HG02588 (cell line): ENCODE data around the gene F8A1.
"Not testable (repeated sequence)": the region's sequence is repeated elsewhere in the genome, so short reads cannot be mapped to it uniquely, and the experiment has no call there.

Source experiments
- ATAC-seq: cut with Tn5 transposase; IDR thresholded peaks from one replicate; pipeline ENCODE4 v1.9.1; 2021; ENCODE audit warnings: mild to moderate bottlenecking, moderate library complexity; ENCODE audit not compliant: unreplicated experiment

F8A1 gene

DNA sequence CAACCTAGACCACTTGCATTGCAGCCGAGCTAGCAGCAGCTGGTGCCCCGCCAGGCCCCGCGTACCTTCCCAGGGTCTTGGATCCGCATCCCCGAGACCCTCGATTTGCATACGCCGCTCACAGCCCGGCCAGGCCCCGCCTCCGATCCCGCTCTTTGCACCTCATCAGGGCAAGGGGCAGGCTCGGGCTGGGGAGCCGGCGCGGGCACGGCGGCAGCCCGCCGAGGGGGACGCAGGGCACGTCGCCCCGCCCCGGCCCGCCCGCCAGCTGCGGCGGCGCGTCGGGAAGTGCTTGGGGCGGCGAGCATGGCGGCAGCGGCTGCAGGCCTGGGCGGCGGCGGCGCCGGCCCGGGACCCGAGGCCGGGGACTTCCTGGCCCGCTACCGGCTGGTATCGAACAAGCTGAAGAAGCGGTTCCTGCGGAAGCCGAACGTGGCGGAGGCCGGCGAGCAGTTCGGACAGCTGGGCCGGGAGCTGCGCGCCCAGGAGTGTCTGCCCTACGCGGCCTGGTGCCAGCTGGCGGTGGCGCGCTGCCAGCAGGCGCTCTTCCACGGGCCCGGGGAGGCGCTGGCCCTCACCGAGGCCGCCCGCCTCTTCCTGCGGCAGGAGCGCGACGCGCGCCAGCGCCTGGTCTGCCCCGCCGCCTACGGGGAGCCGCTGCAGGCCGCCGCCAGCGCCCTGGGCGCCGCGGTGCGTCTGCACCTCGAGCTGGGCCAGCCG is at the start of gene F8A1:
Gene F8A1, plus strand, starts transcription at position 287 of the 720 bp plus-strand sequence. Its CDS starts 20 bp downstream, at position 307.
- ATAC-seq: peak; percentile 83

DNA sequence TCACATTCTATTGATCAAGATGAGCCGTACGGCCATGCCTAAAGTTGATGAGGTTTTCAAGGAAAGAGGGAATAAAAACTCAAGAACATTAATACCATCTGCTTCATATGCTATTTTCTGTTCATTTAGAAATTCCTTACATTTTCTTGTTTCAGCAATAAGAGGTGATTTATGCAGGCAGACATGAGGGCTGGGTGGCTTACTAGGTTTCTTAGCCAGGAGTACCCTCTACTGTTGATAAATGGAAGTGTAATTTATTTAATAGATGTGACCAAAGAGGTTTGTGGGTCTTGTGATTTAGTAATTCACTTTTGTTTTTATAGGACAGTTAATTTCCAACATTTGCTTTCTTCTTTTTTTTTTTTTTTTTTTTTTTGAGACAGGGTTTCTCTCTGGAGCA is 45.3 kb upstream of the F8A1 start:
- no peak for ATAC-seq

DNA sequence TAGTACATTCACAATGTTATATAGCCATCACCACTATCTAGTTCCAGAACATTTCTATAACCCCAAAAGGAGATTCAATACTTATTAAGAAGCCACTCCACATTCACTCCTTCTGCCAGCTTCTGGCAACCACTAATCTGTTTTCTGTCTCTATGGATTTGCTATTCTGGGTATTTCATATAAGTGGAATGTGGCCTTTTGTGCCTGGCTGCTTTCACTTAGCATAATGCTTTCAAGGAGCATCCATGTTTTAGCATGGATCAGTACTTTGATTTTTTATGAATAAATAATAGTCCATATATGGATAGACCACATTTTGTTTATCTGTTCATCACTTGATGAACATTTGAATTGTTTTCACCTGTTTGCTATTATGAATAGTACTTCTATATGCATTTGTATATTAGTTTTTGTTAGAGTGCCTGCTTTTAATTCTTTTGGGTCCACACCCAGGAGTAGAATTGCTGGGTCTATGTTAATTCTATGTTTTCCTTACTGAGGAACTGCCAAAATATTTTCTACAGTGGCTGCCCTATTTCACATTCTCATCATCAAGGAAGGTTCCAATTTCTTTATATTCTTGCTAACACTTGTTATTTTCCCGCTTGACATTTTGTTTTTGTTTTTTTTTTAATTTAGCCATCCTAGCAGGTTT is 35.1 kb upstream of the F8A1 start:
- ATAC-seq: no peak

DNA sequence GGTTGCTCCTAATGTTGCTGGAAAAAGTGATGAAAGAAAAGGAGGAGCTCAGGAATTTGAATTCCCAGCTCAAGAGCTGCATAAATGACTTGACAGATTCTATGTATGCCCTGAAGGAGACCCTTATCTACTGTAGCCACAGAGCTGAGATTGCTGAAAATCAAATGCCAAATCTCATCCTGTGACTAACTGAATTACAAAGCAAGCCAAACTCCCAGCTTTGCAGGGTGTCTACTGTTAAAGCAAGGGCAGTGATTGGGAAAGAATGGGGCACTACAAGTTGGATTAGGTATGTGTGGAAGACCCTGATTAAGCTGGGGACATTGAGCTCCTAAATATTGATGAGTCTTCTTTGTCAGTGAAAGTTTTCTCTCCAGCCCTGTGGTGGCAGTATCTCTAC is 30.9 kb upstream of the F8A1 start:
- no peak for ATAC-seq

DNA sequence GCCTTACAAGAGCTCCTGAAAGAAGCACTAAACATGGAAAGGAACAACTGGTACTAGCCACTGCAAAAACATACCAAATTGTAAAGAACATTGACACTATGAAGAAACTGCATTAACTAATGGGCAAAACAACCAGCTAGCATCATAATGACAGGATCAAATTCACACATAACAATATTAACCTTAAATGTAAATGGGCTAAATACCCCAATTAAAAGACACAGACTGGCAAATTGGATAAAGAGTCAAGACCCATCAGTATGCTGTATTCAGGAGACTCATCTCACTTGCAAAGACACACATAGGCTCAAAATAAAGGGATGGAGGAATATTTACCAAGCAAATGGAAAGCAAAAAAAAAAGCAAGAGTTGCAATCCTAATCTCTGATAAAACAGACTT is 17.6 kb upstream of the F8A1 start:
- ATAC-seq: not testable (repeated sequence)

DNA sequence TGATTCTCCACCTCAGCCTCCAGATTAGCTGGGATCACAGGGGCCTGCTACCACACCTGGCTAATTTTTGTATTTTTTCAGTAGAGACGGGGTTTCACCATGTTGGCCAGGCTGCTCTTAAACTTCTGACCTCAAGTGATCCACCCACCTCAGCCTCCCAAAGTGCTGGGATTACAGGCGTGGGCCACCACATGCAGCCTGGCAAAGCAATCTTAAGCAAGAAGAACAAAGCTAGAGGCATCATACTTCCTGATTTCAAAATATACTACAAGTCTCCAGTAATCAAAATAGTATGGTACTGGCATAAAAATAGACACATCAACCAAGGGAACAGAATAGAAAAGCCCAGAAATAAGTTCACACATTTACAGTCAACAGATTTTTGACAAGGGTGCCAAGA is 12.8 kb upstream of the F8A1 start:
- no peak for ATAC-seq

DNA sequence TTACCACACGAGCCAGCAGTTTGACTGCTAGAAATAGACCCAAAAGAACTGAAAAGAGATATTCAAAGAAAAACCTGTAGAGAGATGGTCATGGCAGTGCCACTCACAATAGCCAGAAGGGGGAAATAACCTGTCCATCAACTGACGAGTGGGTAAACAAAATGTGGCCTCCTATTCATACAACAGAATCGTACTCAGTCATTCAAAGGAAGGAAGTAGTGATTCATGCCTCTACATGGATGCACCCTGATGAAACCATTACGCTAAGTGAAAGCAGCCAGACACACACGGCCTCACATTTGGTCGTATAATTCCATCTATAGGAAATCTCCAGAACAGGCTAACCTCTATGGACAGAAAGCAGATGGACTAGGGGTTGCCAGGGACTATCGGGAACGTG is 2.1 kb upstream of the F8A1 start:
- ATAC-seq: not testable (repeated sequence)

DNA sequence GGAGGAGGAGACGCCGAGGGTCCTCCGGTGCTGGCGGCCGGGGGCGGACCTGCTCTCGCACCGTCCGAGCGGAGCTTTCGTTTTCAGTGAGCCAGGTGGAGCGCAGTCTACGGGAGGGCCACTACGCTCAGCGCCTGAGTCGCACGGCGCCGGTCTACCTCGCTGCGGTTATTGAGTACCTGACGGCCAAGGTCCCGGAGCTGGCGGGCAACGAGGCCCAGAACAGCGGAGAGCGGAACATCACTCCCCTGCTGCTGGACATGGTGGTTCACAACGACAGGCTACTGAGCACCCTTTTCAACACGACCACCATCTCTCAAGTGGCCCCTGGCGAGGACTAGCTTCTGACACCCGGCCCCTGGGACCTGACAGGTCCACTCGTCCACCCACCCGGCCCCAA is 1.1 kb upstream of the F8A1 start:
- not testable (repeated sequence) for ATAC-seq

DNA sequence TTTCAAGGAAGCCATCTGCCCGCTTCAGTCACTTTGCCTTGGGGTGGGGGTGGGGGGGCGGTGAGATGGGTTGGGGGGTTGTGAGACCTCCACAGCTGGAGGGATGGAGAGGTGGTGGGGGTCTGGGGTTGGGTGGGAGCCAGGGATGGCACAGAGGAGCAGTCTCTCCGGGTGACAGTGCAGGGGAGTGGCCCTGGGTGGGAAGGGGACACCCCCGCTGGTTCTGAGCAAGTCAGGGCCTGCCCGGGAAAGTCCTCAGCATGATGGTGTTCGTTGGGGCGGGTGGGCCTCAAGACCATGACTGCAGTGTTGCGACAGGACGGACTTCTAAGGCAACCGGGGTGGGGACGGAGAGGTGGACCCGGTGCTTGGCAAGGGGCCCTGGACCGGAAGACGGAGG is 606 bp upstream of the F8A1 start:
- not testable (repeated sequence) for ATAC-seq

DNA sequence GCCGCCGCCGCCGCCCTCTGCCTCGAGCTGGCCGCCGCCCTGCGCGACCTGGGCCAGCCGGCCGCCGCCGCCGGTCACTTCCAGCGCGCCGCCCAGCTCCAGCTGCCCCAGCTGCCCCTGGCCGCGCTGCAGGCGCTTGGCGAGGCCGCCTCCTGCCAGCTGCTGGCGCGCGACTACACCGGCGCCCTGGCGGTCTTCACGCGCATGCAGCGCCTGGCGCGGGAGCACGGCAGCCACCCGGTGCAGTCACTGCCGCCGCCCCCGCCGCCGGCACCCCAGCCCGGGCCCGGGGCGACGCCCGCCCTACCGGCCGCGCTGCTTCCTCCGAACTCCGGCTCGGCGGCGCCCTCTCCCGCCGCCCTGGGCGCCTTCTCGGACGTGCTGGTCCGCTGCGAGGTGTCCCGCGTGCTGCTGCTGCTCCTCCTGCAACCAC is 650 bp downstream of the F8A1 start:
- ATAC-seq: peak; percentile 45

DNA sequence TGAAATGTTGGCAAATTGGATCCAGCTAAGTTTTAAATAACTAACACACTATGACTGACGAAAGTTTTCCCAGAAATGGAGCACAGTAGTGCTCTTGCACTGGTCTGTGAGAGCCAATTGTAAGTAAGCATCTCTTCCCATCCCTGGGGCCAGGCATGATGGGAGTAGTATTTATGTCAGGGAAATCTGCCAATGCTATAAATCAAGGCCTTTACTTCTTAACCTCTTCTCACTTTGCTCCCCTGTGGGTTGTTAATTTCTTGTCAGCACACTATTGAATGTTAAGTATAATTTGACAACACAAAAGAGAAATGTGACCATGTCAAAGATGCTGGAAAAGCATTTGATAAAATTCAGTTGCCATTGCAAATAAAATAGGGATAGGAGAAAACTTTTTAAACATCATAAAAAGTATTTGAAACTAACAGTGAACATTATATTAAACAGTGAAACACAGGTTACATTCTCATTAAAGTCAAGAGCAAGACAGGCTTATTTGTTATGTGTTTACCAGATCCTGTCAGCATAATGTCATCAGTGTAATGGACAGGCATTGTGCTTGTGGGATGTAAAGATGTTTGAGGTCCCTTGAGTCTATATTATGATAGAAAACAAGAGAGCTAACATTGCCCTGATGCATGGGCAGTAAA is 5.0 kb downstream of the F8A1 start:
- no peak for ATAC-seq

DNA sequence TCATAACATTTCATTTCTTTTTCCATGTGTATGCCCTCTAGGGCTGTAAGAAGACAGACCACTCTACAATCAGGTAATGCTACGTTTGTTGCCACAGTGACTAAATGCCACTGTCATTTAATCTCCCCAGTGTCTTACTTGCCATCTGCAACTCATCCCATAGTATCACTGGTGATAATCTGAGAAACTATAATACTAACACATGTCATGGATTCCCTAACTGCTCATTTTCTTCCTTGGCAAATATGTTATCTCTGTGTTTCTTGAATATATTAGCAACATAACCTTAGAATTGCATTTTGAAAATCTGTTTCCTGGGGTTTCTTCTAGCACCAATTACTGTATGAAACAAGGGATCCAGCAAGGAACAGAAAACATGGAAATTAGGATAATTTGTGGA is 6.1 kb downstream of the F8A1 start:
- no peak for ATAC-seq

DNA sequence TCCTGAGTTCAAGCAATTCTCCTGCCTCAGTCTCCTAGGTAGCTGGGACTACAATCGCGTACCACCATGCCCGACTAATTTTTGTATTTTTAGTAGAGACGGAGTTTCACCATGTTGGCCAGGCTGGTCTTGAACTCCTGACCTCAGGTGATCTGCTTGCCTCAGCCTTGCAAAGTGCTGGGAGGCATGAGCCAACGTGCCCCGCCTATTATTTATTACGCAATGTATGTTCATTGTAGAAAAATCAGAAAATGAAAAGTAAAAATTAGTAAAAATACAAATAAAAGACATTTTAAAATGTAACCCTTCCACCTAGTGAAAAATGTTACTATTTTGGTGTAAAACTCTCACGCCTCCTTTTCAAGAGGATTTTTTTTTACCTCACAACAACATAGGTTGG is 14.2 kb downstream of the F8A1 start:
- ATAC-seq: no peak

DNA sequence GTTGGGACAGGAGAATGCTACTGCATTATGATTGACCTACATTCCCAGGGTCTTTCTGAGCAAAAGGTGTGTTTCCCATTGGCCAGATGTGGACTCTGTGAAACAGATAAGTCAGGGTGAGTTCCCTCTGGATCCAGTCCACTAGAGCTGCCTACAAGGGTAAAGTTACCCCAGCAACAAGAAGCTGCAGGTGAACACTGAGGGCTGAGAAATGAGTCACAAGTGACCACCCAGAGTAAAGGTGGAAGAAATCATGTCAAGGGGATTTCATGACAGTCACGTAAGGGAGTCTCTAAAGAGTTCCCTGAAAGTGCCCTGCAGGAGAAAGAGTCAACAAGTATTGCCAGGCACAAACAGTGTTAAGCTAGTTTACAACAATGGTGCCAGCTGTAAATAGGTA is 16.3 kb downstream of the F8A1 start:
- no peak for ATAC-seq

DNA sequence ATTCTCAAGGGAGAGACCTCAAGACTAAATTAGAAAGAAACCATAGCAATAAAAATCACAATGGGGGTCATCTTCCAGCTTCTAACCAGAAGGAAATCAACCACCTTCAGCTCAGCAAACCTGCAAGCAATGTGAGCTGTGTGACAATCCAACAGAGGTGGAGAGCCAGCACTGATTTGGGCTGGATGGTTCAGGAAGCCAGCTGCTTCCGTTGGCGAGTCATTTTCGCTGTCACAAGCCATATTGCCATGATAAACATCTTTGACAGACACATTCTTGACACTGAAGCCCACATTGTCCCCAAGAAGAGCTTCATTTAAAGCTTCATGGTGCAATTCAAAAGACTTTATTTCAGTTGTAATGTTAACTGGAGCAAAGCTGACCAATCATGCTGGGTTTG is 22.7 kb downstream of the F8A1 start:
- no peak for ATAC-seq

DNA sequence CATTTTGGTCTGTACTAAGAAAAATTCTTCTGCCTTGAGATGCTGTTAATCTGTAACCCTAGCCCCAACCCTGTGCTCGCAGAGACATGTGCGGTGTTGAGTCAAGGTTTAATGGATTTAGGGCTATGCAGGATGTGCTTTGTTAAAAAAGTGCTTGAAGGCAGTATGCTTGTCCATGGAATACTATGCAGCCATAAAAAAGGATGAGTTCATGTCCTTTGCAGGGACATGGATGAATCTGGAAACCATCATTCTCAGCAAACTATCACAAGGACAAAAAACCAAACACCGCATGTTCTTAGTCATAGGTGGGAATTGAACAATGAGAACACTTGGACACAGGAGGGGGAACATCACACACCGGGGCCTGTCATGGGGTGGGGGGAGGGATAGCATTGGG is 23.9 kb downstream of the F8A1 start:
- ATAC-seq: not testable (repeated sequence)

DNA sequence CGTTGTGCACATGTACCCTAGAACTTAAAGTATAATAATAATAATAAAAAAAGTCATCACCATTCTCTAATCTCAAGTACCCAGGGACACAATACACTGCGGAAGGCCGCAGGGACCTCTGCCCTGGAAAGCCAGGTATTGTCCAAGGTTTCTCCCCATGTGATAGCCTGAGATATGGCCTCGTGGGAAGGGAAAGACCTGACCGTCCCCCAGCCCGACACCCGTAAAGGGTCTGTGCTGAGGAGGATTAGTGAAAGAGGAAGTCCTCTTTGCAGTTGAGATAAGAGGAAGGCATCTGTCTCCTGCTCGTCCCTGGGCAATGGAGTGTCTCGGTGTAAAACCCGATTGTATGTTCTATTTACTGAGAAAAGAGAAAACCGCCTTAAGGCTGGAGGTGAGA is 24.4 kb downstream of the F8A1 start:
- ATAC-seq: not testable (repeated sequence)

DNA sequence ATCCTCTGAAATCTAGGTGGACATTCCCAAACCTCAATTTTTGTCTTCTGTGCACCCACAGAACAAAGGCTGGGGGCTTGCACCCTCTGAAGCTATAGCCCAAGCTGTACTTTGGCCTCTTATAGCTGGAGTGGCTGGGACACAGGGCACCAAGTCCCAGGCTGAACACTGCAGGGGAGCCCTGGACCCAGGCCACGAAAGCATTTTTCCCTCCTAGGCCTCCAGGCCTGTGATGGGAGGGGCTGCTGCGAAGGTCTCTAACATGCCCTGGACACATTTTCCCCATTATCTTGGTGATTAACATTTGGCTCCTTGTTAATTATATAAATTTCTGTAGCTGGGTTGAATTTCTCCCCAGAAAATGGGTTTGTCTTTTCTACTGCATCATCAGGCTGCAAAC is 27.9 kb downstream of the F8A1 start:
- no peak for ATAC-seq

DNA sequence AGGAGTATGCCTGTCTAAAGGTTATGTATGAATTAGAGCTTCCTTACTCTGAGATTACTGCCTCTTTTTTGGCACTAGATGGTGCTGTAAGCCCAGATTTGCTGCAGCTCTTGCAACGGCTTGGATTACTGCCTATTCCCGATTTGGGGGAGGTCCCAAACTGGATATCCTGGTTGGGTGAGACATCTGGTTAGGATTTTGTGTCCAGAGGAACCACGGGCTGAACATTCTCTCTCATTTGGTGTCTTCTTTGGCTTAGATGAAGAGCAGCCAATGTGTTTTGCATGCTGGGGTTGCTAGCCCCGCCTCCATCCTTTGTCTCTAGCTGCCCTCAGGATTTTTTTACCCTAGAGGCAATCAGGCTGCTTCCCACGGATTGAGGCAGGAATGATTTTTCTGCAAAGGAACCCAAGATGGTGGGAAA is 31.9 kb downstream of the F8A1 start:
- no peak for ATAC-seq

DNA sequence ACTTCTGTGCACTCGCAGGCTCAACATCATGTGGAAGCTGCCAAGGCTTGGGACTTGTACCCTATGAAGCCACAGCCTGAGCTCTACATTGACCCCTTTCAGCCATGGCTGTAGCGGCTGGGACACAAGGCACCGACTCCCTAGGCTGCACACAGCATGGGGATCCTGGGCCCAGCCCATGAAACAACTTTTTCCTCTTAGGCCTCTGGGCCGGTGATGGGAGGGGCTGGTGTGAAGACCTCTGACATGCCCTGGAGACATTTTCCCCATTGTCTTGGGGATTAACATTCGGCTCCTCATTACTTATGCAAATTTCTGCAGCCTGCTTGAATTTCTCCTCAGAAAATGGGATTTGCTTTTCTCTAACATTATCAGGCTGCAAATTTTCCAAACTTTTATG is 38.6 kb downstream of the F8A1 start:
- ATAC-seq: not testable (repeated sequence)
